ENCODE data around the gene DCTN2. TPM values are rescaled to one million over a fixed set of nuclear protein-coding genes. Genes with fewer than 3 reads are reported as not detected.

Gene DCTN2
- total RNA-seq, 2 donors from 2014 or later, result 101 to 153 TPM

- H3K36me3 ChIP-seq, result no peaks in the 10 kb centered on the region
- ATAC-seq (ENCODE audit: insufficient number of reproducible peaks, low FRiP score, low read depth) (no peak), DNase-seq (ENCODE audit: low spot score) (no peak)
- TF ChIP-seq CTCF (IDR thresholded peaks at IDR 0.05), result no peak
- peaks cover 9 to 14% of the 10 kb centered on the region in 2 donors for H3K4me1 ChIP-seq (ENCODE audit: control insufficient read depth in 1 of 2, low read depth in 2 of 2)
- H3K27ac ChIP-seq, result no peak overlapping the region
- H3K4me3 ChIP-seq, result no peak overlapping the region
- H3K9me3 ChIP-seq, result no peaks in the 10 kb centered on the region
- H3K27me3 ChIP-seq (replicated peaks; ENCODE audit: insufficient read depth), result no peaks in the 10 kb centered on the region
Measured at GRCh38 chr12:57543581-57543980, 3.4 kb downstream of the DCTN2 start.

GRCh38 chr12:57541717-57542116, 5.3 kb downstream of the DCTN2 start:
- no peak for ATAC-seq (ENCODE audit: insufficient number of reproducible peaks, low FRiP score, low read depth)
- no peak for TF ChIP-seq CTCF (IDR thresholded peaks at IDR 0.05)

GRCh38 chr12:57541001-57541400, 6.0 kb downstream of the DCTN2 start:
- no peak for TF ChIP-seq CTCF (IDR thresholded peaks at IDR 0.05)
- H3K27me3 ChIP-seq (replicated peaks; ENCODE audit: insufficient read depth), result no peaks in the 10 kb centered on the region
- no peak overlapping the region for H3K4me3 ChIP-seq
- ATAC-seq (ENCODE audit: insufficient number of reproducible peaks, low FRiP score, low read depth) (no peak), DNase-seq (ENCODE audit: low spot score) (no peak)
- peaks cover 8% of the 10 kb centered on the region for H3K36me3 ChIP-seq
- H3K27ac ChIP-seq, result no peak overlapping the region
- no peaks in the 10 kb centered on the region for H3K9me3 ChIP-seq
- peaks cover 7% of the 10 kb centered on the region in 2 donors for H3K4me1 ChIP-seq (ENCODE audit: control insufficient read depth in 1 of 2, low read depth in 2 of 2)

More at GRCh38 chr12:57541717-57542116, 5.3 kb downstream of the DCTN2 start:
- no peak overlapping the region for H3K27ac ChIP-seq
- no peak overlapping the region for H3K4me3 ChIP-seq
- no peak for DNase-seq (ENCODE audit: low spot score)
- H3K36me3 ChIP-seq, result peaks cover 8% of the 10 kb centered on the region
- H3K9me3 ChIP-seq, result no peaks in the 10 kb centered on the region
- peaks cover 9% of the 10 kb centered on the region in 2 donors for H3K4me1 ChIP-seq (ENCODE audit: control insufficient read depth in 1 of 2, low read depth in 2 of 2)
- H3K27me3 ChIP-seq (replicated peaks; ENCODE audit: insufficient read depth), result no peaks in the 10 kb centered on the region

- Histone ChIP-seq H3K9me3 (no peaks in the 10 kb centered on the region), H3K27ac (no peak overlapping the region), H3K4me3 (no peak overlapping the region), H3K4me1 (ENCODE audit: control insufficient read depth in 1 of 2, low read depth in 2 of 2) (no peaks in the 10 kb centered on the region), H3K27me3 (replicated peaks; ENCODE audit: insufficient read depth) (no peaks in the 10 kb centered on the region), H3K36me3 (peaks cover 20% of the 10 kb centered on the region)
- no peak for TF ChIP-seq CTCF (IDR thresholded peaks at IDR 0.05)
- DNase-seq (ENCODE audit: low spot score) (no peak), ATAC-seq (ENCODE audit: insufficient number of reproducible peaks, low FRiP score, low read depth) (no peak)
Measured at GRCh38 chr12:57539134-57539768, 7.7 kb downstream of the DCTN2 start.

GRCh38 chr12:57536597-57536942, 10.4 kb downstream of the DCTN2 start:
- H3K4me1 ChIP-seq (ENCODE audit: control insufficient read depth in 1 of 2, low read depth in 2 of 2), result no peaks in the 10 kb centered on the region
- ATAC-seq (ENCODE audit: insufficient number of reproducible peaks, low FRiP score, low read depth) (no peak), DNase-seq (ENCODE audit: low spot score) (no peak)
- TF ChIP-seq CTCF (IDR thresholded peaks at IDR 0.05), result no peak
- H3K4me3 ChIP-seq, result no peak overlapping the region
- peaks cover 43% of the 10 kb centered on the region for H3K36me3 ChIP-seq
- no peak overlapping the region for H3K27ac ChIP-seq
- H3K9me3 ChIP-seq, result no peaks in the 10 kb centered on the region
- no peaks in the 10 kb centered on the region for H3K27me3 ChIP-seq (replicated peaks; ENCODE audit: insufficient read depth)

All from thoracic aorta (tissue), 2 donors.